GM21619 (cell line): ENCODE data around the gene CETN2.
"Not testable (repeated sequence)": the region's sequence is repeated elsewhere in the genome, so short reads cannot be mapped to it uniquely, and the experiment has no call there.

ENCODE experiments used
- ATAC-seq: cut with Tn5 transposase; IDR thresholded peaks from one replicate; pipeline ENCODE4 v1.9.1; 2021; ENCODE audit not compliant: unreplicated experiment

CETN2 gene

DNA sequence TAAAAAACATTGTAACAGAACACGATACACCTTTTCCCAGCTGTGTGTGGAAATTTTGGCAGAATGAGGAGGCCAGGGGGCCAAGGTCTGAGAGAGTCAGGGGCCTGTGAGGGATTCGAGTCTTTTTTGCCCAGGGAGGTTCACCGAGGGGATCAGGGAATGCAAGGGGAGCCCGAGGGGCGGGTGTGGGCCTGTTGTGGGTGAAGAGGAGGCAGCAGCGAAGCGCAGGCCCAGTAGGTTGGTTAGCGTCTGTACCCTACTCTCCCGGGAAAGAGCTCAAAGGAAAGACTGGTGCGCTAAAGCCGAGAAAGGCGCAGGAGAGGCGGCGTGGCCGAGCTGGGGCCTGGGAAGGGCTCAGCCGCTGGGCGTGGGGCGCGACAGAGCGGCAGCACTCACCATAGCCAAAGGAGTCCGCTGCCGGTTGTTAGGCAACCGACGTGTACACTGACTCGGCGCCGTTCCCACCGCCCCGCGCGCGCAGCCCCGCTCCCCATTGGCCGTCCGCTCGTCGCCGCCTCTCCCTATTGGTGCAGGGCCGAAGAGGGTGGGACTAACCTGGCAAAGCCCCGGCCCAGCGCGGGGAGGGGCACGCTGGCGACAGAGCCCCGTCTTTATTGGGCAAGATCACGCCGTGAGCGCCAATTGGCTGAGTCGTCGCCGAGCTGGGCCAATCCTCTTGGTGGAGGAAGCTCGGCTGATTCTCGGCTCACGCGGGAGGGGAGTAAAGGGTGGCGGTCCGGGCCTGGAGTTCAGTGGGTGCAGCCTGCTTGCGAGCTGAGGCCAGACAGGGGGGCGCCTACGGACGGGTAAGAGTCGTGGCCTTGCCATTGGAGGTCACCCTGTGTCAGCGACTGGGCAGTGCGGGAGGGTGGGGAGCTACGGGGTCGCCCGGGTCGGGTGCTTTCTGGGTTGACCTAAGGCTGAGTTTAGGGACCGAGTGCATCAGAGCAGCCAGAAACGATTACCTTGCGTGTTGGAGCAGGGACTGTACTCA, at the start of gene CETN2, which contains the start of gene NSDHL:
Gene CETN2, minus strand, starts transcription at position 446 of the 994 bp plus-strand sequence. Its CDS starts 47 bp downstream, at position 399.
Gene NSDHL, plus strand, starts transcription at position 752 of the 994 bp plus-strand sequence. CDS start 15,262 bp downstream, outside the sequence.
- ATAC-seq: peak; percentile 98

DNA sequence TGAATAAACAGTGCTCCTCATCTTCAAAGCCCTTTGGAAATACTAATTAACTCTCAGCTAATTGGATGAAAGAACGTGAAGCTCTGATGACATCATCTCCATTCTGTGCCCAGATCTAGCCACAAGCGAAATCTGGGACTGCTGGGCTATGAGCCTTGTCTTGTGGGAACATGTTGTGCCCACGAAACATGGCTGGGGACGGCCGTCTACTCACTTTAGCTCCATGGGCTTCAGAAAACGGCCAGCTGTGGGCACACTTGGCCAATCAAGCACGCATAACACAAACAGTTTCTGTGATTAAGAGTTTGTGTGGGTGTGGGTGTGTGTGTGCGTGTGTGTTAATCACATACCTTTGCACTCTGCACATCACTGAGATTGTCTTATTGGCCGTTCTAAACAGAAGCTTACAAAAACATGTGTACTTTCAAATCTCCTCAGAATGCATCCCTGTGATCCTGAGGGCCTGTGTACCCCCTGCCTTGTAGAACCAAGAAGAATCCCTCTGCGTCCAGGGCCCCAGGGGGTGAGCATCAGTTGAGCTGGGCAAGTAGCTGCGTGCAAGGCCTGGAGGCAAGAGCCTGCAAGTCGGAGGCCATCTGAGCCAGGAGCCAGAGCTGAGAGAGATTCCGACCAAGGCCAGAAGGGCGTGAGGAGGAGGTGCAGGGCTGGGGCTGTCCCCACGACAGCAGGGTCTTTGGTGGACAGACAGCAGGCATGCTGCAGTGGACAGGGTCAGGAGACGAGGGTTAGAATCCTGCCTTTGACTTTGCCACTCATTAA, 48.6 kb upstream of the CETN2 start:
- no peak for ATAC-seq

DNA sequence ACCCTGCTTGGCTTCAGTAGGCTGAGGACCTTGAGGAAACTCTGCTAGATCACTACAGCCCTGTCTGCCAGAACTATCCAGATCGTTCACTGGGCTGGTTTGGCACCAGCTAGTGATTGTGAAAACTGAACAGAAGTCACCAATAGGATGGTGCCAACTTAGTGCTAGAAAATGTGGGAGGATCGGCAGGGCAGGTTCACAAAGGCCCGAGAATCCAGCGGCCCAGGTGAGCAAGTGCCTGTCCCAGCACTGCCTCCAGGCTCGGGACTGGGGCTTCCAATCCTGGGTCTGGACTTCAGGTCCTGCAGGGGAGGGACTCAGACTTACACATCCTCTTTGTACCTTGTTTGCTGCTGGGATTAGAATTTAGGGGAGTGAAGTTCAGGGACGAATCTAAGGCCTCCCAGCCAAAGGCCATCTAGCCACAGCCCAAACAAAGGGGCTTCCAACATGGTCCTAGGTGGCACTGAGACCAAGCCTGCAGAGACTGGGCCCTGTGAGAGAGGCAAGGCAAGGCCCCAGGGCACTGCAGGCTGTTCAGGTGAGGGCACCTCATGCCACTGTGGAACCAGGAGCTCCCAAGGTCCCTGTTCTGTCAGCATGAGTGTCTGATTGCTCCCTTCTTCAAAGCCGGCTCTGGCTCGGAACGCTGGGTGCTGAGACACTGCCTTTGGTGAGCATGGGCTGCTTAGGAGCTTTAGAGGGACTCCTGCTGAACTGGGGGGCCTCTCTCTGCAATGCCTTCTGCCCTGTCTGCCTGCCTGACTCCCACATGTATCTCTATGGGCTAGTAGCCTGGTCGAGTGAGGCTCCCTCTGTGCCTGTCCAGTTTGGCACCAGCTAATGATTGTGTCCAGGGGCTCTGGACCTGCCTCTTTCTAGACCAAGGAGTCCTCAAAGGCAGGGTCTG, 46.6 kb upstream of the CETN2 start:
- no peak for ATAC-seq

DNA sequence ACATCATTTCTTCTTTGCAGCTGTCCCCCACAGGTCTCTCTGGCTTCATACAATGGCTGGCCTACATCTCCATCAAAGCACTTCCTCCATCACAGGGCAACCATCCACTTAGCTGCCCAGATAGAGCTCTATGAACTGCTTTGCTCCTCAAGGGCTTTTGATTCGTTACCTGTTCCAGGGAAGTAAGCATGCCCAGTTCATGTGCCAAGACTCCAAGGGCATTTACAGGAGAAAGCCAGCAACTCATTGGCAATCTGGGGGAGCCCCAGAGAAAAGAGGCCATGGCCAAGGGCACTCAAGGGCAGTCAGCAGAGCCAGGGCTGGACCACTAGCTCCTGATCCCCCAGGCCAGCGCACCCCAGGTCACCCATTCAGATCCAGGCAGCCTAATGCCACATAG, 42.8 kb upstream of the CETN2 start:
- no peak for ATAC-seq

DNA sequence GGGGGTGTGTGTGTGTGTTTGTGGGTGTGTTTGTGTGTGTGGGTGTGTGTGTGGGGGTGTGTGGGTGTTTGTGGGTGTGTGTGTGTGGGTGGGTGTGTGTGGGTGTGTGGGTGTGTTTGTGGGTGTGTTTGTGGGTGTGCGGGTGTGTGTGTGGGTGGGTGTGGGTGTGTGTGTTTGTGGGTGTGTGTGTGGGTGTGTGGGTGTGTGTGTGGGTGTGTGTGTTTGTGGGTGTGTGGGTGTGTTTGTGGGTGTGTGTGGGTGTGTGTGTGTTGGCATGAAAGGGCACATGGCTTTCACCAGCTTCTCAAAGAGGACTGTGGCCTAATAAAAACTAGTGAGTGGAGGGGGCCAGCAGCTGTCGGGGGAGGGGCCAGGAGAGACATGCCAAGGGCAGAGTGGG, 42.0 kb upstream of the CETN2 start:
- ATAC-seq: no peak

DNA sequence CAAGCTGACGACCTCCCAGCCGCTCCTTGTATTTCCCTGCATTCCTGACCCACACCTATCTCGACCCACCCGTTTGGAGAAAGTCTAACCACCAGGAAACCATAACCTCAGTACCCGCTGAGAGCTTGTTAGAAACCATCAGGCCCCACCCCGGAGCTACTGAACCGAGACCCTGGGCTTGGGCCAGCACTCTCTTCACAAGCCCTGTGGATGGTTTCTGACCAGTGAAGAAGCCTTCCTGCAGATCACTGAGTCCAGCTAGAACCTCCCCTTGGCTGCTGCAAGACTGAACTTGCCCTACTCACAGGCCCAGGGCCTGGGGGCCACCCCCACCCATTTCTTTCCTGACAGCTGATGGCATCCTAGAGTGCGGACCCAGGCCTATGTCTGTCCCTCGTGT, 40.7 kb upstream of the CETN2 start:
- no peak for ATAC-seq

DNA sequence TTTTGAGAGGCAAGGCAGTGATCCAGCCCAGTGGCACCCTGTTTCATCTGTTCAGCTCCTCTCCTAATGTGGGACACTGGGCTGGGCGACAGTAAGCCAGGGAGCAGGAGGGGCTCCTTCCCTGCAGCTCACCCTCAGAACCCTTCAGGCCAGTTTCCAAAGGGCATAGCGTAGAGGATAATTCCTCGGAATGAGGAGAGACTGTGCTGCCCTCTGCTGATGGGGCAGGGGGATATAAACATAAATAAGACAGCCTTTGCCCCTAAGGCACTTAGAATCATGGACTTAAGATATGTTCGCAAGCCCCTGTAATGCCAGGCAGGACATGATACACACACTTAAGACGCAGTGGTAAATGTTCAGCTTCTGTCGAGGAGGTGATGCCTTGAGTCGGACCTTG, 39.4 kb upstream of the CETN2 start:
- ATAC-seq: no peak

DNA sequence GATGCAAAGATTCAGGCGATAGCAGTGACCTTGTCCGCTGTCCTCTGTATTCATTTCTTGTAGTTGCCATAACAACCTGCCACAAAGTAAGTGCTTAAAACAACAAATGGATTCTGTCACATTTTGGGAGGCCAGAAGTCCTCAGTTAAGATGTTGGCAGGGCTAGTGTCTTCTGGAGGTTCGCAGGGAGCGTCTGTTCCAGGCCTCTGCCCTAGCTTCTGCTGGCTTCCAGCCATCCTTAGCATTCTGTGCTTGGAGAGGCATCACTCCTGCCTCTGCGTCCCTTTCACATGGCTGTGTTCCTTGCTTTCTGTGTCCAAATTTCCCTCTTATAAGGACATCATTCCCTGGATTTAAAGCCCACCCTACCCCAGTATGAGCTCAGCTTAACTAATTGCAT, 35.8 kb upstream of the CETN2 start:
- ATAC-seq: no peak

DNA sequence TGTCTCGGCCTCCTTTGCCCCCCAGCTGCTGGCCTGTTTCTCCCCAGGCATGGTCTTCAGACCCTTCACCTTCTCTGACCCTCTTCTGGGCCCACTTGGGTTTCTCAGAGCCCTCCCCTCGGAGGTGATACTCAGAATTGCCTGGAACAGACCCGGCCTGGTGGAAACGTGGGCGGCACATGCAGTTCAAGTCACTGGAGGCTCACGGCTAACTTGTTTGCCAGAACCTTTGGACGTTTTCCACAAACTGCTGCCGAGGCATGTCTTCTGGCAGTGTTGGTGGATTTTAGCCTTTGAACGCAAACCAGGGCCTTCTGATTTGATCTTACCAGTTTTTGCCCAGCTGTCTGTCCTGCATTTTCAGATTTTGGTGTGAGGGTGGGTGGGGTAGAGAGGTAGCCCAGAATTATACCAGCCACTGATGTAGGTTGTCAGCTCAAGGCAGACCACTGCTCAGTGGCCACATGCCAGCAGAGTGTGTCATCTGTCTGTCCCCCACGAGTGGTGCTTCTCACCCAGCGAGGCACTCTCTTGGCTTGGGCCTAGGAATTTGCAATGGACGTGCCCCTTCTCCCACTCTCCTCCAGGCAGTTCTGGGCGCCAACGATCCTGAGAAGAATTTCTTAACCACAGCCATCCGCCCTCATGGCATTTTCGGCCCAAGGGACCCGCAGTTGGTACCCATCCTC, 34.8 kb upstream of the CETN2 start:
- ATAC-seq: no peak

DNA sequence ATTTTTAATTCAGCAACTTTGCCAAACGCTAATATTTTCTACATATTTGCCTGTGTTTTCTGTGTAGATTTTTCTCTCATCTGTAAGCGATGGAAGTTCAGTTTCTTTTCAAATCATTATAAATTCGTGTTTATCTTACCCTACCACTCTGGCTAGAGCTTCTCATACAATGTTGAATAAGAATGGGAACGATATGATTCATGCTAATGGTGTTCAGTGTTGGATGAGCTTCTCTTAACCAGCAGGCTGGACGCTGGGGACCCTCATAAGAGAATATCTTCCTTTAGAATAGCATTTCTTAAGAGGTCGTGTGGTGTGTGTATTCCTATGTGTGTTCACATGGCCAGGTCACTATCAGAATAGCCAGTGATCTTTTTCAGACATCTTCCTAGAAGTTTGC, 31.3 kb upstream of the CETN2 start:
- no peak for ATAC-seq

DNA sequence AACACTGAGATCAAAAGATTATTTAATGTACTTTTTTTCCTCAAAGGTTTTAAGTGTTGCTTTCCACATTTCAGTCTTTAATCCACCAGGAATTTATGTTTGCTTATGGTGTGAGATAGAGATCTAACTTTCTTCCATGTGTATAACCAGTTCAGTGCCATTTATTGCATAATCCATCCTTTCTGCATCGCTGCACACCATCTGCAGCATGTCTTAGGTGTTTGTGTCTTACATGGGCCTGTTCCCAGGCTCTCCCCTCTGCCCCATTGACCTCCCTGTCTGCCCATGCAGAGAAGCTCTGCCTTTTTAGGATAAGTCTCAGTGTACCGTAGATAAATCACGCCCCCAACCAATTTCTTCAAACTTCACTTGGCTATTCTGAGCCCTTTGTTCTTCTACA, 30.6 kb upstream of the CETN2 start:
- ATAC-seq: no peak

DNA sequence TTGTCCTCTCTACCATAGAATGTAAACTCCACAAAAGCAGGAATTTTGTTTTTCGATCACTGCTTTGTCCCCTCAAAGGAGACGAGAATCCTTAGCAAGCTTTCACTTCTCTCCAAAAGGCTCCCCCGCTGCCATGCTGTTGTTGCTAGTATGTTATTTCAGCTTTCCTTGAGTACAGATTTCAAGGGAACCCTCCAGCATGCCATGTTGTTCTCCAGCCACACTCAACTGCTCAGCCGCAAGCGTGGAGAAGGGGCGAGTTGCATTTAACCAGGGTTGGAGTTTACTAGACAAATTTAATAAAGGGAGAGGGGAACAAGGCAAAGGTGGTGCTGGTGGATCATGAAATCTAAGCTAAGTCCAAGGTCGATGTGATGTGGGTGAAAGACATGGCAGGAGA, 23.4 kb upstream of the CETN2 start:
- no peak for ATAC-seq

DNA sequence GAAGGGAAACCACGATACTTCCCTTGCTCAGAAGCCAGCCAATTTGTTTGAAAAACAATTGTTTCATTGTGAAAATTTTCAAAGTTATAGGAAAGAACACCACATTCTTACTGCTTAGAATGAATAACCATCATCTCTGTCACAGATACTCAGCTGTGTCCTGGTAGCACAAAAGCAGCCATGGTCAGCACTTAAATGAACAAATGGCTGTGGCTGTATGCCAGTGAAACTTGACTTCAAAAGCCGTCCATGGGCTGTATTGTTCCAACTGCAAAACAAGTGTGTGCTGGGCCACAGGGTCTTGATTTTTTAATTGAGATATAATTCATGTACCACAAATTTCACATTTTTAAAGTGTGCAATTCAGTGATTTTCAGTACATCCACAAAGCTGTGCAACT, 19.9 kb upstream of the CETN2 start:
- no peak for ATAC-seq

DNA sequence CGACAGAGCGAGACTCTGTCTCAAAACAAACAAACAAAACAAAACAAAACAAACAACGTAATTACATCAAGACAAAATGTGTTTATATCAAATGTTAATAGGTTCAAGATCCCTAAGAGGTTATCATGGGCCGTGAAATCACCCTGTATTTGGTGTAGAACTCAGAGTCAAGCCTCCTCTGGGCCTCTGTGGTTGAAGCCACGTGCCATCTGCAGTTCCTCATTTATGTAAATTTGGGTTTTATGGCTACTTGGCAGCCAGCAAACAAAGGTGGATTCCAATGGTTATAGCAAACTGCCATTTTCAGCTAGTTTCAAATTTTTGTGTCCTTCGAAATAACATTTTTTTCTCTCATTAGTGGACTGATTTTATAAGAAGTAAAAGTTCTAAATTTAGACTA, 16.7 kb upstream of the CETN2 start:
- no peak for ATAC-seq

DNA sequence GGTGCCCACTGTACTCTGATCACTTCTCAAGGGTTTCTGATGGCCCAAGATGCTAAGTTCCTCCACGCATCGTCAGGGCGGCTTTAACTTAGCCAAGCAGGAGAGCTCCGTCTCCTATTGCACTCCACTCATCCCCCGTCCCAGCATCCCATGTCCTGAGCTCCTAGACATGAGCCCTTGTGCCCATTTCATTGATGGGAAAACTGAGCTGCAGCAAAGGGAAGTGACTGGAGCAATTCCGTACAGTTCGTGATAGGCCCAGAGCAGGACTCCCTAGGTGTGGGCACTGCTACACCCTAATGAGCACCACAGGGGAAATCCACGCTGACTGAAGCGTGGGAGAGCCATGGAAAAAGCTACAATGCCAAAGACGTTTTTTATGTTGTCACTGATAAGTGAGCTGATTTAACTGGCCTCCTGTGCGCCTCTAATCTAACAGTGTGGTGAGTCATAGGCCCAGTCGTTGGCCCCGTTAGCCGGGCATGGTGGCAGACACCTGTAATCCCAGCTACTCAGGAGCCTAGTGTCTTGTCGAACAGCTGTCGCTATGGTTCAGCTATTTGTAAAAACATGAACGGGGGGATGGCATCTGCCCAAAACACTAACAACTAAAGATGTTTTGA, 15.2 kb upstream of the CETN2 start:
- ATAC-seq: no peak

DNA sequence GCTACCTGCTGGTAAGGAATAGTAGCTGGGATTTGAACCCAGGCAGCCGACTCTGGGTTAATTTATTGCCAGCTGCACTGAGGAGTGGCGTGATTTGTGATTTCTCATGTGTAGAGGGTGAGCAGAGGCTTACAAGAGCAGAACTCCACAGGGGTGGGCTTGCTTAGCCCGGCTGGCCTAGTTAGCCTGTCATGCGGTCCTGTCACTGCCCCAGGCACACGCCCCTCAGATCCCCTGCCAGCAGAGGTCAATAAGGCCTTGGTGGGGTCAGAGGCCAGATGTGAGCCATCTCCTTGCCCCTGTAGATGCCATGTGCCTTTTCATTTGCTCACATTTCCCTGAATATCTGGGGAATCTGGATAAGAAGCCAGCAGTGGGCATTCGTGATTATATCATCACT, 13.7 kb upstream of the CETN2 start:
- no peak for ATAC-seq

DNA sequence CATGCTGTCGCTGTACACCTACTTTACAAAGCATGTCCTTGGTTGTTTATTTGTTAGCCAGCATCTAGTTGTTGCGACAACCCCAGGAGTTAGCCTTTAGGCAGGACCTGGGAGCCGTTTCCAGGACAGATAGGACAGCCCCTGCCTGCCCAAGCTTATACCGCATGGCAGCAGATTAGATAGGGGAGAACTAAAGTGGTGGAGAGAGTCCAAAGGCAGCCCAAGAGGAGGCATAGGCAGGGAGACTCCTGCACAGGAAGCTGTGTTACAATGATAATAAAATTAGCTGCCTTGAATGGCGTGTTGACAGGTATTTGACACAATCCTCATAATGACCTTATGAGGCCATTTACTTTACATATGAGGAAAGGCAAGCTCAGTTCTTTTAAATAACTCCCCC, 13.3 kb upstream of the CETN2 start:
- ATAC-seq: no peak

DNA sequence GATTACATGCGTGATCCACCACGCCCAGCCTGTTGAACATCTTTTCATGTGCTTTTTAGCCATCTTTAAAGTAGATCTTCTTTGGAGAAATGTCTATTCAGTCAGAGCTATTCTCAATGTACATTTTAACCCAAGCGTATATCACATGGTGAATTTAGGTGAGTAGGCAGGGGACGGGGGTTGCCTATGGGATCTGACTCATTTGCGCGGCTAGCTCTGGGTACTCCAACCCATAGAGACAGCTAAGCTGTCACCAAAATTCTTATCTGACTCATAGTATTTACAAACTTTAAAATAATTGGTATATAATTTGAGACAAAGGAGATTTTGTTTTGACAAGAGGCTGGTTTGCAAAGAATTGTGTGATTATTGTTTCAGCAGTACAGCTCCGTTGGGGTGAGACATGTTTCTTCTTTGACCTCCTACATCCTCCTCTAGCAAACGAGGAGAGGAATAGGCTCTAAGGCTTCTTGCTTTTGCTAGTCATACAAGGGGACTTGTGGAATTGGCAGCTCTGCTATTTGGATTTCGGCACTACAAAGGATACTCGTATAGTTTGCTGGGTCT, 12.3 kb upstream of the CETN2 start:
- ATAC-seq: no peak

DNA sequence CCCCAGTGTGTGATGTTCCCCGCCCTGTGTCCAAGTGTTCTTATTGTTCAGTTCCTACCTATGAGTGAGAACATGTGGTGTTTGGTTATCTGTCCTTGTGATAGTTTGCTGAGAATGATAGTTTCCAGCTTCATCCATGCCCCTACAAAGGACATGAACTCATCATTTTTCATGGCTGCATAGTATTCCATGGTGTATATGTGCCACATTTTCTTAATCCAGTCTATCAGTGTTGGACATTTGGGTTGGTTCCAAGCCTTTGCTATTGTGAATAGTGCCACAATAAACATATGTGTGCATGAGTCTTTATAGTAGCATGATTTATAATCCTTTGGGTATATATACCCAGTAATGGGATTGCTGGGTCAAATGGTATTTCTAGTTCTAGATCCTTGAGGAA, 4.9 kb upstream of the CETN2 start:
- ATAC-seq: not testable (repeated sequence)
